Measurements from ENCODE around the gene GFM1. TPM values are rescaled to one million over a fixed set of nuclear protein-coding genes. Genes with fewer than 3 reads are reported as not detected.

Gene GFM1
- total RNA-seq, 6 experiments from 2014 or later: 41.6 to 46.4 (median 44.1) TPM

GRCh38 chr3:158713094-158713499, 68.8 kb downstream of the GFM1 start:
- H3K9me3 Mint-ChIP-seq: no peaks in the 10 kb centered on the region
- no peak for TF ChIP-seq CTCF (IDR thresholded peaks at IDR 0.05)
- H3K4me1 Mint-ChIP-seq (ENCODE audit: low read depth): peaks cover 89% of the 10 kb centered on the region
- peaks cover 30% of the 10 kb centered on the region for H3K36me3 Mint-ChIP-seq (ENCODE audit: low read depth)
- H3K4me3 Mint-ChIP-seq: no peak overlapping the region
- H3K27ac Mint-ChIP-seq: no peak overlapping the region
- H3K27me3 Mint-ChIP-seq (ENCODE audit: insufficient read depth): no peaks in the 10 kb centered on the region; the same call in 1 of the 2 replicates
- no peak for DNase-seq

GRCh38 chr3:158717576-158717975, 73.2 kb downstream of the GFM1 start:
- TF ChIP-seq CTCF (IDR thresholded peaks at IDR 0.05): no peak
- Mint-ChIP-seq H3K27me3 (ENCODE audit: insufficient read depth) (no peaks in the 10 kb centered on the region; the same call in 1 of the 2 replicates), H3K4me1 (ENCODE audit: low read depth) (peaks cover 78% of the 10 kb centered on the region), H3K9me3 (no peaks in the 10 kb centered on the region), H3K27ac (peak overlapping the region; percentile 72; the same call in 1 of the 2 replicates), H3K36me3 (ENCODE audit: low read depth) (peaks cover 32% of the 10 kb centered on the region), H3K4me3 (peak overlapping the region; percentile 60; the same call in 1 of the 2 replicates)
- DNase-seq: no peak

GRCh38 chr3:158718490-158719170, 74.3 kb downstream of the GFM1 start:
- Mint-ChIP-seq H3K36me3 (ENCODE audit: low read depth) (peaks cover 26% of the 10 kb centered on the region), H3K9me3 (no peaks in the 10 kb centered on the region), H3K4me1 (ENCODE audit: low read depth) (peaks cover 78% of the 10 kb centered on the region), H3K27ac (peak overlapping the region; percentile 64), H3K27me3 (ENCODE audit: insufficient read depth) (no peaks in the 10 kb centered on the region; the same call in 1 of the 2 replicates), H3K4me3 (no peak overlapping the region)
- TF ChIP-seq CTCF (IDR thresholded peaks at IDR 0.05): no peak
- DNase-seq: peak; percentile 89

GRCh38 chr3:158722108-158722507, 77.8 kb downstream of the GFM1 start:
- Mint-ChIP-seq H3K4me1 (ENCODE audit: low read depth) (peaks cover 89% of the 10 kb centered on the region), H3K4me3 (no peak overlapping the region), H3K9me3 (no peaks in the 10 kb centered on the region), H3K27ac (no peak overlapping the region), H3K27me3 (ENCODE audit: insufficient read depth) (no peaks in the 10 kb centered on the region; the same call in 1 of the 2 replicates), H3K36me3 (ENCODE audit: low read depth) (peaks cover 25% of the 10 kb centered on the region)
- no peak for DNase-seq
- TF ChIP-seq CTCF (IDR thresholded peaks at IDR 0.05): no peak

- no peak for TF ChIP-seq CTCF (IDR thresholded peaks at IDR 0.05)
- Mint-ChIP-seq H3K27ac (peak overlapping the region; percentile 99; the same call in 1 of the 2 replicates), H3K27me3 (ENCODE audit: insufficient read depth) (no peaks in the 10 kb centered on the region; the same call in 1 of the 2 replicates), H3K9me3 (no peaks in the 10 kb centered on the region), H3K36me3 (ENCODE audit: low read depth) (peaks cover 25% of the 10 kb centered on the region), H3K4me1 (ENCODE audit: low read depth) (peaks cover 87% of the 10 kb centered on the region), H3K4me3 (no peak overlapping the region)
- no peak for DNase-seq
Observed at GRCh38 chr3:158723991-158724390, 79.7 kb downstream of the GFM1 start.
